HG03064 (cell line): Measurements from ENCODE around the gene SLC12A9.

ENCODE experiments used
- ATAC-seq: cut with Tn5 transposase; IDR thresholded peaks from one replicate; pipeline ENCODE4 v1.9.1; 2021; ENCODE audit warnings: low read depth; ENCODE audit not compliant: unreplicated experiment

SLC12A9 gene

GRCh38 chr7:100880645-100881044, 28.1 kb downstream of the SLC12A9 start:
- ATAC-seq: no peak

GRCh38 chr7:100881136-100881535, 28.6 kb downstream of the SLC12A9 start:
- ATAC-seq: no peak

GRCh38 chr7:100882201-100882600, 29.7 kb downstream of the SLC12A9 start:
- no peak for ATAC-seq

- no peak for ATAC-seq
These were observed 30.4 kb downstream of the SLC12A9 start for GRCh38 chr7:100882785-100883526.

- ATAC-seq: no peak
These were observed 32.4 kb downstream of the SLC12A9 start for GRCh38 chr7:100884736-100885439.

- ATAC-seq: no peak
These were observed 33.1 kb downstream of the SLC12A9 start for GRCh38 chr7:100885440-100886141.

- no peak for ATAC-seq
These were observed 33.8 kb downstream of the SLC12A9 start for GRCh38 chr7:100886142-100886935.

- ATAC-seq: no peak
These were observed 34.5 kb downstream of the SLC12A9 start for GRCh38 chr7:100886936-100887515.

GRCh38 chr7:100887516-100888290, 35.2 kb downstream of the SLC12A9 start:
- no peak for ATAC-seq

GRCh38 chr7:100888291-100888987, 35.9 kb downstream of the SLC12A9 start:
- no peak for ATAC-seq

GRCh38 chr7:100888988-100889750, 36.7 kb downstream of the SLC12A9 start, which contains the start of gene UFSP1:
TSS of gene UFSP1 (minus strand) at chr7:100889715. CDS start at chr7:100889271, 444 bp downstream.
- peak; percentile 22 for ATAC-seq

- no peak for ATAC-seq
These were observed 38.4 kb downstream of the SLC12A9 start for GRCh38 chr7:100890653-100891567.

- ATAC-seq: no peak
These were observed 39.2 kb downstream of the SLC12A9 start for GRCh38 chr7:100891568-100892247.

- no peak for ATAC-seq
These were observed 40.1 kb downstream of the SLC12A9 start for GRCh38 chr7:100892364-100893317.

- ATAC-seq: no peak
These were observed 40.9 kb downstream of the SLC12A9 start for GRCh38 chr7:100893318-100893895.
